ENCODE measurements around the gene RHPN2. TPM values are rescaled to one million over a fixed set of nuclear protein-coding genes. Genes with fewer than 3 reads are reported as not detected.
"Not testable (repeated sequence)": the region's sequence is repeated elsewhere in the genome, so short reads cannot be mapped to it uniquely, and the experiment has no call there.

RHPN2 gene
- total RNA-seq, 5 donors from 2014 or later (not counting 1 experiment from before 2014, with no cell fraction given), result 0.16 to 0.66 (median 0.33) TPM

DNA sequence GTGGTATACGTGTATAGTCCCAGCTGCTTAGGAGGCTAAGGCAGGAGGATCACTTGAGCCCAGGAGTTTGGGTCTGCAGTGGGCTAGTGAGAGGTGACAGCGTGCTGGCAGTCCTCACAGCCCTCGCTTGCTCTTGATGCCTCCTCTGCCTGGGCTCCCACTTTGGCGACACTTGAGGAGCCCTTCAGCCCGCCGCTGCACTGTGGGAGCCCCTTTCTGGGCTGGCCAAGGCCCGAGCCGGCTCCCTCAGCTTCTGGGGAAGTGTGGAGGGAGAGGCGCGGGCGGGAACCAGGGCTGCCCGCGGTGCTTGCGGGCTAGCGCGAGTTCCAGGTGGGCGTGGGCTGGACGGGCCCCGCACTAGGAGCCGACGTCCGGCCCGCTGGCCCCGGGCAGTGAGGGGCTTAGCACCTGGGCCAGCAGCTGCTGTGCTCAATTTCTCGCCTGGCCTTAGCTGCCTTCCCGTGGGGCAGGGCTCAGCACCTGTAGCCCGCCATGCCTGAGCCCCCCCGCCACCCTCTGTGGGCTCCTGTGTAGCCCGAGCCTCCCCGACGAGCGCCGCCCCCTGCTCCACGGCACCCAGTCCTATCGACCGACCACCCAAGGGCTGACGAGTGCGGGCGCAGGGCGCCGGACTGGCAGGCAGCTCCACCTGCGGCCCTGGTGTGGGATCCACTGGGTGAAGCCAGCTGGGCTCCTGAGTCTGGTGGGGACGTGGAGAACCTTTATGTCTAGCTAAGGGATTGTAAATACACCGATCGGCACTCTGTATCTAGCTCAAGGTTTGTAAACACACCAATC lies 28.1 kb downstream of the RHPN2 start:
- H3K36me3 Mint-ChIP-seq; CTCF ChIA-PET; H3K27me3 Mint-ChIP-seq; DNase-seq; ATAC-seq (replicated peaks in 1 of 4); H3K27ac ChIP-seq (ENCODE audit: low read length); POLR2A ChIA-PET; H3K9me3 Mint-ChIP-seq; H3K36me3 ChIP-seq (ENCODE audit: control insufficient read depth in 2 of 2, extremely low read depth in 1 of 2, insufficient read depth in 1 of 2, low read length in 1 of 2); H3K4me3 ChIP-seq (ENCODE audit: control insufficient read depth in 1 of 2, extremely low read depth in 1 of 2, low read length in 1 of 2); H3K4me1 ChIP-seq (ENCODE audit: control insufficient read depth in 1 of 2, extremely low read depth in 1 of 2, insufficient read depth in 2 of 2, low read length in 2 of 2); H3K9me3 ChIP-seq; H3K27me3 ChIP-seq (replicated peaks in 1 of 2; ENCODE audit: control insufficient read depth in 2 of 2, extremely low read depth in 1 of 2, insufficient read depth in 2 of 2, low read length in 1 of 2): not testable (repeated sequence)
- Mint-ChIP-seq H3K4me1 (peaks cover 10 to 11% (median 10%) of the 10 kb centered on the region in 3 donors), H3K27ac (peak overlapping the region; percentile 91 to 97), H3K4me3 (peak overlapping the region in 1 of 3 donors; percentile 86)
- WGBS (ENCODE audit: insufficient coverage), result 95% methylated on average over 41 of the region's 45 CpGs

DNA sequence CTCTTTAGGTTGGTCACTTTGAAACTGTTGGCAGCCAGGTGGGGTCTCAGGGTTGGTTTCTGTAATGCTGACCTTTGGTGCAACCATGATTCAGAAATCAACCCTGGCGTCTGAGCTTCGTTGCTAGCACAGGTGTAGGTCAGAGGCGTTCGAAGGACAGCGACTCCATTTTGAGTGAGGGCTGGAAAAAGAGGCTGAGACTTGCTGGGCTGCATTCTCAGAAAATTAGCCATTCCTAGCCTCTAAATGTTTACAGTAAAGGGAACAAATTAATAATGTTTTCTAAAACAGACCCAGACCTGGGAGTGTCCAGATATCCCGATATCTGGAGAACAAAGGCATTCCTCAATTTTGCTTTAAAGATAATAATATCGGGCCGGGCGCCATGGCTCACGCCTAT lies 29.2 kb downstream of the RHPN2 start:
- Mint-ChIP-seq H3K27me3 (peaks cover 0 to 2% of the 10 kb centered on the region in 2 donors), H3K27ac (no peak overlapping the region), H3K4me3 (no peak overlapping the region), H3K9me3 (no peaks in the 10 kb centered on the region), H3K36me3 (no peaks in the 10 kb centered on the region), H3K4me1 (peaks cover 10 to 11% (median 10%) of the 10 kb centered on the region in 3 donors)
- H3K4me1 ChIP-seq (ENCODE audit: control insufficient read depth in 1 of 2, extremely low read depth in 1 of 2, insufficient read depth in 2 of 2, low read length in 2 of 2), result peaks cover 0 to 10% of the 10 kb centered on the region in 2 experiments
- no peaks in the 10 kb centered on the region for H3K36me3 ChIP-seq (ENCODE audit: control insufficient read depth in 2 of 2, extremely low read depth in 1 of 2, insufficient read depth in 1 of 2, low read length in 1 of 2)
- no peak overlapping the region for H3K27ac ChIP-seq (ENCODE audit: low read length)
- POLR2A ChIA-PET, result no interaction called here
- H3K9me3 ChIP-seq, result no peaks in the 10 kb centered on the region
- DNase-seq (no peak), ATAC-seq (replicated peaks in 1 of 4) (no peak)
- WGBS (ENCODE audit: insufficient coverage), result 90% methylated on average over 2 of the region's 10 CpGs
- peaks cover 0 to 7% of the 10 kb centered on the region in 2 experiments for H3K27me3 ChIP-seq (replicated peaks in 1 of 2; ENCODE audit: control insufficient read depth in 2 of 2, extremely low read depth in 1 of 2, insufficient read depth in 2 of 2, low read length in 1 of 2)
- CTCF ChIA-PET, result interaction anchor here (0.6 to 0.7 kb wide), 2 partner anchors 27 to 367 kb away, joined by 4 to 11 read pairs; no protein-coding TSS in a partner anchor
- H3K4me3 ChIP-seq (ENCODE audit: control insufficient read depth in 1 of 2, extremely low read depth in 1 of 2, low read length in 1 of 2), result no peak overlapping the region

DNA sequence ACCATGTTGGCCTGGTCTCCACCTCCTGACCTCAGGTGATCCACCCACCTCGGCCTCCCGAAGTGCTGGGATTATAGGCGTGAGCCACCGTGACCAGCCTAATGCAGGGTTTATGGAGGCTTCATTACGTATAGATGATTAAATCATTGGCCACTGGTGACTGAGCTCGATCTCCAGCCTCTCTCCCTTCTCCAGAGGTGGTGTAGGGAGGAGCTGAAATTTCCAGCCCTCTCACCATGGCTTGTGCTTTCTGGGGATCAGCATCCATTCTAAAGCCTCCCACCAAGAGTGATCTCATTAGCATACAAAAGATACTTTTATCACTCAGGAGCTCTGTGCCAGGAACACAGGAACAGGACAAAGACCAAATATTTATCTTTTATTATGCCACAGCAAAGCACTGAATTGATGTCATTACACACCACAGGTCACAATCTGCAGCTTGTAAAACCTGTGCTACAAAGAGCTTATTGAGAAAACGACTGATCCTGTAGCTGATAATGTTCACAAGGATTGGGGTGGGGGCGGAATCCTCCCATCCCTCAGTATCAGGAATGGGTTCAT lies 32.4 kb downstream of the RHPN2 start:
- CTCF ChIA-PET, result interaction anchor here in 1 of 2 donors (0.6 kb wide), 1 partner anchor 32 kb away, joined by 5 read pairs; no protein-coding TSS in a partner anchor
- no CpG with 5 or more reads among the region's 8 CpGs for WGBS (ENCODE audit: insufficient coverage)
- H3K4me1 Mint-ChIP-seq, result peaks cover 4% of the 10 kb centered on the region in 3 donors

GRCh38 chr19:33029746-33030303 lies 34.9 kb downstream of the RHPN2 start:
- peaks cover 0 to 17% (median 11%) of the 10 kb centered on the region in 3 donors for H3K9me3 Mint-ChIP-seq
- ATAC-seq (replicated peaks in 1 of 4) (no peak), DNase-seq (no peak)
- H3K36me3 ChIP-seq (ENCODE audit: control insufficient read depth in 2 of 2, extremely low read depth in 1 of 2, insufficient read depth in 1 of 2, low read length in 1 of 2), result no peaks in the 10 kb centered on the region
- peaks cover 0 to 9% of the 10 kb centered on the region in 2 experiments for H3K27me3 ChIP-seq (replicated peaks in 1 of 2; ENCODE audit: control insufficient read depth in 2 of 2, extremely low read depth in 1 of 2, insufficient read depth in 2 of 2, low read length in 1 of 2)
- ChIA-PET CTCF (no interaction called here), POLR2A (no interaction called here)
- H3K4me1 ChIP-seq (ENCODE audit: control insufficient read depth in 1 of 2, extremely low read depth in 1 of 2, insufficient read depth in 2 of 2, low read length in 2 of 2), result no peaks in the 10 kb centered on the region
- H3K4me3 ChIP-seq (ENCODE audit: control insufficient read depth in 1 of 2, extremely low read depth in 1 of 2, low read length in 1 of 2), result no peak overlapping the region
- H3K27ac Mint-ChIP-seq, result no peak overlapping the region
- 100% methylated on average over 1 of the region's 9 CpGs for WGBS (ENCODE audit: insufficient coverage)
- H3K27me3 Mint-ChIP-seq, result peaks cover 0 to 12% of the 10 kb centered on the region in 2 donors
- no peak overlapping the region for H3K27ac ChIP-seq (ENCODE audit: low read length)
- no peaks in the 10 kb centered on the region for H3K9me3 ChIP-seq
- no peak overlapping the region for H3K4me3 Mint-ChIP-seq
- H3K36me3 Mint-ChIP-seq, result peaks cover 3% of the 10 kb centered on the region
- no peaks in the 10 kb centered on the region for H3K4me1 Mint-ChIP-seq

More for the DNA sequence above, 32.4 kb downstream of the RHPN2 start:
- ATAC-seq (replicated peaks in 1 of 4) (no peak), DNase-seq (no peak)
- H3K27me3 Mint-ChIP-seq, result peaks cover 0 to 6% of the 10 kb centered on the region in 2 donors
- no peak overlapping the region for H3K27ac ChIP-seq (ENCODE audit: low read length)
- H3K4me3 ChIP-seq (ENCODE audit: control insufficient read depth in 1 of 2, extremely low read depth in 1 of 2, low read length in 1 of 2), result no peak overlapping the region
- peaks cover 0 to 4% of the 10 kb centered on the region in 2 experiments for H3K4me1 ChIP-seq (ENCODE audit: control insufficient read depth in 1 of 2, extremely low read depth in 1 of 2, insufficient read depth in 2 of 2, low read length in 2 of 2)
- POLR2A ChIA-PET, result no interaction called here
- peaks cover 0 to 6% of the 10 kb centered on the region in 2 experiments for H3K27me3 ChIP-seq (replicated peaks in 1 of 2; ENCODE audit: control insufficient read depth in 2 of 2, extremely low read depth in 1 of 2, insufficient read depth in 2 of 2, low read length in 1 of 2)
- no peaks in the 10 kb centered on the region for H3K36me3 ChIP-seq (ENCODE audit: control insufficient read depth in 2 of 2, extremely low read depth in 1 of 2, insufficient read depth in 1 of 2, low read length in 1 of 2)
- H3K27ac Mint-ChIP-seq, result no peak overlapping the region
- H3K4me3 Mint-ChIP-seq, result no peak overlapping the region
- peaks cover 0 to 15% (median 11%) of the 10 kb centered on the region in 3 donors for H3K9me3 Mint-ChIP-seq
- no peaks in the 10 kb centered on the region for H3K9me3 ChIP-seq
- peaks cover 3% of the 10 kb centered on the region for H3K36me3 Mint-ChIP-seq

DNA sequence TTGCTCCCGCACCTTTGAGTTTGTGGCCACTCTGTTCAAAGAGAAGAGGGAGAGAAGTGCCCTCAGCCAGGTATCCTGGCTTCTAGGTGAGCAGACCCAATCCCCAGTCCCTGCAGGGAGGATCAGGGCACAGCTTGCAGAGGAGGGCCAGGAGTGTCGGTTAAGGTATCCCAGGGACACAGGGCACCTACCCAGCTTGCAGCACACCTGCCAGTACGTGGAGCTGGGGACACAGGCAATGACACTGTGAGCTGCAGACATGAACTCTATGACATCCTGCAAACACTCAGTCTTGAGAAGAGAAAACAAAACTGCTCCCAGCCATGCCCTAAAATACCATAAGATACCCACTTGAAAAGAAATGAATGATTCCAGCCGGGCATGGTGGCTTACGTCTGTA lies 38.1 kb downstream of the RHPN2 start:
- POLR2A ChIA-PET; H3K4me3 ChIP-seq (ENCODE audit: control insufficient read depth in 1 of 2, extremely low read depth in 1 of 2, low read length in 1 of 2); H3K9me3 ChIP-seq; H3K4me1 ChIP-seq (ENCODE audit: control insufficient read depth in 1 of 2, extremely low read depth in 1 of 2, insufficient read depth in 2 of 2, low read length in 2 of 2); H3K4me1 Mint-ChIP-seq; ATAC-seq (replicated peaks in 1 of 4); H3K4me3 Mint-ChIP-seq; H3K36me3 Mint-ChIP-seq; H3K36me3 ChIP-seq (ENCODE audit: control insufficient read depth in 2 of 2, extremely low read depth in 1 of 2, insufficient read depth in 1 of 2, low read length in 1 of 2); H3K27ac ChIP-seq (ENCODE audit: low read length); CTCF ChIA-PET; H3K27ac Mint-ChIP-seq; DNase-seq: not testable (repeated sequence)
- peaks cover 0 to 17% (median 11%) of the 10 kb centered on the region in 3 donors for H3K9me3 Mint-ChIP-seq
- peaks cover 0 to 12% of the 10 kb centered on the region in 2 donors for H3K27me3 Mint-ChIP-seq
- peaks cover 0 to 27% of the 10 kb centered on the region in 2 experiments for H3K27me3 ChIP-seq (replicated peaks in 1 of 2; ENCODE audit: control insufficient read depth in 2 of 2, extremely low read depth in 1 of 2, insufficient read depth in 2 of 2, low read length in 1 of 2)
- 92% methylated on average over 3 of the region's 5 CpGs for WGBS (ENCODE audit: insufficient coverage)

DNA sequence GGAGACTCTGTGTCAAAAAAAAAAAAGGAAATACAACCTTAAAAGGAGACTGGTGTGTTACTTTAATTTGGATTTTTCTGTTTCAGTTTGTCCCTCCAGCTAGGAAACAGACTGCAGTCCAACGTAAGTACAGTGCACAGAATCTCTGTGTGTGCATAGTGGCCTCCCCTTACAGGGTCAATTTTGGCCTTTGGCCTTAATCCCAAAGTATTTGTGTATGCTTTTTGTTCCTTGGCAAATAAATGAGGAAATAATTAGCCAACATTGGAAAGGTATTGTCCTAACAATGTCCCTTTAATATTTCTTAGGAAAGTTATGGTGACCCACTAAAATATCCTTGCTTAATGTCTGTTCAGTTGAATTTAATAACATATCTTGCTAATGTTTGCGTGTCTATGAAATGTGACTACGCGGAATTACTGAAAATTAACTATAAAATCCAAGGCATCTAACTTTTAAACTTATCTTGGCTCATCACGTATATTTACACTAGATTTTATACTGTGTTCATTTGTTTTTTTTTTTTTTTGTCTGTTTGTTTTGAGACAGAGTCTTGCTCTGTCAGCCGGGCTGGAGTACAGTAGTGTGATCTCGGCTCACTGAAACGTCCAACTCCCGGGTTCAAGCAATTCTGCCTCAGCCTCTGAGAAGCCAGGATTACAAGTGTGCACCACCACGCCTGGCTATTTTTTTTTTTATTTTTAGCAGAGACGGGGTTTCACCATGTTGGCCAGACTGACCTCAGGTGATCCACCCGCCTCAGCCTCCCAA lies 39.0 kb downstream of the RHPN2 start:
- H3K4me3 ChIP-seq (ENCODE audit: control insufficient read depth in 1 of 2, extremely low read depth in 1 of 2, low read length in 1 of 2); H3K4me1 ChIP-seq (ENCODE audit: control insufficient read depth in 1 of 2, extremely low read depth in 1 of 2, insufficient read depth in 2 of 2, low read length in 2 of 2); H3K4me1 Mint-ChIP-seq; CTCF ChIA-PET; H3K36me3 ChIP-seq (ENCODE audit: control insufficient read depth in 2 of 2, extremely low read depth in 1 of 2, insufficient read depth in 1 of 2, low read length in 1 of 2); POLR2A ChIA-PET; H3K36me3 Mint-ChIP-seq; H3K27ac ChIP-seq (ENCODE audit: low read length); H3K4me3 Mint-ChIP-seq; H3K27ac Mint-ChIP-seq; H3K9me3 ChIP-seq; DNase-seq; ATAC-seq (replicated peaks in 1 of 4): not testable (repeated sequence)
- peaks cover 0 to 24% of the 10 kb centered on the region in 2 experiments for H3K27me3 ChIP-seq (replicated peaks in 1 of 2; ENCODE audit: control insufficient read depth in 2 of 2, extremely low read depth in 1 of 2, insufficient read depth in 2 of 2, low read length in 1 of 2)
- H3K27me3 Mint-ChIP-seq, result peaks cover 0 to 11% of the 10 kb centered on the region in 2 donors
- WGBS (ENCODE audit: insufficient coverage), result 78% methylated on average over 5 of the region's 12 CpGs
- H3K9me3 Mint-ChIP-seq, result peaks cover 0 to 17% (median 11%) of the 10 kb centered on the region in 3 donors

Measured in T-cell (primary cell).